GM18868 (cell line): ENCODE results near the gene KMT2C.

Experiments used
- ATAC-seq: cut with Tn5 transposase; IDR thresholded peaks from one replicate; pipeline ENCODE4 v1.9.1; 2021; ENCODE audit warnings: mild to moderate bottlenecking, moderate library complexity; ENCODE audit not compliant: unreplicated experiment

Gene KMT2C

GRCh38 chr7:152121432-152121831, 314.4 kb downstream of the KMT2C start:
- no peak for ATAC-seq

GRCh38 chr7:152120776-152121175, 315.0 kb downstream of the KMT2C start:
- ATAC-seq, result no peak

DNA sequence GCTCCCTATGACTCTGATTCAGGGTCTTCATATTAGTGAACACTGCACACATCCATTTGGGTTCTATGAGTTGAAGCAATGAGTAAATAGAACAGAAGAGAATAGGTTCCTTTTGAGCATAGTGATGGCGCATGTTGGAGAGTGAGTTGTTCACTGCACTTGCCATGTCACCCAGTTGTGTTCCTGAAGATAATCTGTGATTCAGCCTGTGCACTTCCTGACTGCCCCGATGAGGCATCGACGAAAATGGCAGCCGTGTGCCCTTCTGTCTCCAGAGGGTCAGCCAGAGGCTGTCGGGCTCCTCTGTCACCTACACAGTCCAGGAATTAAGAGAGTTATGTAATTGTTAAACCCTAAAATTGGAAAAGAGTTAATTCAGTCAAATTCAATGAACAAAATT, 315.6 kb downstream of the KMT2C start:
- ATAC-seq, result no peak

- no peak for ATAC-seq
These were observed 318.4 kb downstream of the KMT2C start for GRCh38 chr7:152117356-152117755.

GRCh38 chr7:152115021-152115718, 320.6 kb downstream of the KMT2C start:
- ATAC-seq, result no peak

DNA sequence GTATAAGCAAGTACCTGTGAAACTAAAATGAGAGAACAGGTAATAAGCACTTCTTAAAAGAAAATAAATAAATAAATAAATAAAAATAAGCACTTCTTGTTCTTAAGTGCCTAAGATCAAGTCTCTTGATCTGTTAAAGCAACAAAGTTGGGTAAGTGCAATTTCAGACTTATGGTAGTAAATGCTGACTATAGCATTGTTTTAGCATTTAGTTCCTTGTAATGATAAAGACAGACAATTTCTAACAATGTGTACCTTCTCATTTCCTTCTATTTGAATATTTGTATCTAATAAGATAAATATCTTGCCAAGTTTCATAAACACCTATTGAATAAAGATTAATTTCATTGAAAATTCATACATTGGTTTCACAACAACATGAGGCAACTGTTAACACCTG, 323.0 kb downstream of the KMT2C start:
- no peak for ATAC-seq

DNA sequence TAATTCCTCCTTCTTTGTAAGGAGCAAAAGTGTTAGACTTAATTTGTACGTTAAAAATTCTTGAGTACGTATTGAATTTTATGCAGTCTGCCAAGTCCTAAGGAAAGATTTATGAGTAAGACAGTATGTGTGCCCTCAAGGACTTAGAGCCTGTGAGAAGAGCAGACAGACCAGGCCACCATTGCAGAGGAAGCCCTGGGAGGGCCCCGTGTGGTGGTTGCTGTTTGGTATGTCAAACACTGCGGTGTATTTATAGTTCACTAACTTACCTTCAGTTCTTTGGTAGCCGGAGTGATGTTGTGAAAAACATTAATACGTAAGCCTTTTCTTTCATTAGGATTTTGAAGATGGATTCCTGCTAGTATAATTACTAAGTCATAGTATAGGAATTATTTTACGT, 327.4 kb downstream of the KMT2C start:
- no peak for ATAC-seq

DNA sequence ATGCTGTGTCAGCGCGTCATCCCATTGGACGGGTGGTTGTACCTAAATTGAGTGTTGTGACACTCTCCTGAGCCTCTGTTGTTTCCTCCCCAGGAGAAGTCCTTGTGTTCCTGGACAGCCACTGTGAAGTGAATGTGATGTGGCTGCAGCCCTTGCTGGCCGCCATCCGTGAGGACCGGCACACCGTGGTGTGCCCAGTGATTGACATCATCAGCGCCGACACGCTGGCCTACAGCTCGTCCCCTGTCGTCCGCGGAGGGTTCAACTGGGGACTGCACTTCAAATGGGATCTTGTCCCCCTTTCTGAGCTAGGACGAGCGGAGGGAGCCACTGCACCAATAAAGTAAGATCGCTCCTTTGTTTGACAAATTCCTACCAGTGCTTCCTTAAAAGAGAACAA, 327.9 kb downstream of the KMT2C start:
- no peak for ATAC-seq

- no peak for ATAC-seq
These were observed 328.8 kb downstream of the KMT2C start for GRCh38 chr7:152106990-152107389.

GRCh38 chr7:152105205-152105604, 330.6 kb downstream of the KMT2C start:
- no peak for ATAC-seq

DNA sequence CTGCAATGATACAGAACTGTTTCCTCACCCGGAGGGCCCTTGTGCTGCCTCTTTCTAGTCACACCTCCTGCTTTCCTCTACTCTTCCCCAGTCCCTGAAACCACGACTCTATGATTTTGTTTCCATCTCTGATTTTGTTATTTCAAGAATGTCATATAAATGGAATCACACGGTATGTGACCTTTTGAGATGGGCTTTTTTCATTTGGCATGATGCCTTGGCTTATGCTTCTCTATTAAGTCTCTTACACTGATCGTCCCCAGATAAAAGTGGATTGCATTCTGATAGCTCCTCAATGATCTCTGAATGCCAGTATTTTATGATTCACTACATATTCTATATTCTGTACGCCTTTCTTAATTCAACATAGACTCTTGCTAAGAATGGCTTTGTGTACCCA, 332.1 kb downstream of the KMT2C start:
- no peak for ATAC-seq

- no peak for ATAC-seq
These were observed 332.7 kb downstream of the KMT2C start for GRCh38 chr7:152103066-152103465.

DNA sequence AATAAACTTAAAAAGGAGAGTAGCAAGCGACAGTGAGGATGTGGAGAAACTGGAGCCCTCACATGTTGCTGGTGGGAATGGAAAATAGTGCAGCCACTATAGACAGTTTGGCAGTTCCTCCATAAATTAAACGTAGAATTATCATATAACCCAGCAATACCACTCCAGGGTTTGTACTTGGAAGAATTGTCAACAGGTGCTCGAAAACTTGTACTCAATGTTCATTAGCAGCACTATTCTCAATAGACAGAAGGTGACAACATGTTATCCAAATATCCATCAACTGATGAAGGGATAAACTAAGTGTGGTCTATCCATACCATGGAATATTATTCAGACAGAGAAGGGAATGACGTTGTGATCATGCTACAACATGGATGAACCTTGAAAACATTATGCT, 338.5 kb downstream of the KMT2C start:
- ATAC-seq, result no peak

DNA sequence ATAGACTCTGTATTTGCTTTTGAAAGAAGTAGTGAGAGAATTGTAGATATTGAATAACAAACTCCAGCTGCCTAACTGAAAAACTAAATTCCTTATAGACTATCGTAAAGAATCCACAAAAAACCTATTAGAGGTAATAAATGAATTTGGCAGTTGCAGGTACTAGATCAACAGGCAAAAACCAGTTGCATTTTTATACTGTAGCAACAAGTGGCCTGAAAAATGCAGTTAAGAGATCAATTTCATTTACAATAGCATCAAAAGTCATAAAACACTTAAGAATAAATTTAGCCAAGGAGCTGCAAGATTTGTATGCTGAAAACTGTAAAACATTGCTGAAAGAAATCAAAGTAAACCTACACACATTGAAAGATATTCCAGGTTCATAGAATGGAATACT, 340.0 kb downstream of the KMT2C start:
- no peak for ATAC-seq

DNA sequence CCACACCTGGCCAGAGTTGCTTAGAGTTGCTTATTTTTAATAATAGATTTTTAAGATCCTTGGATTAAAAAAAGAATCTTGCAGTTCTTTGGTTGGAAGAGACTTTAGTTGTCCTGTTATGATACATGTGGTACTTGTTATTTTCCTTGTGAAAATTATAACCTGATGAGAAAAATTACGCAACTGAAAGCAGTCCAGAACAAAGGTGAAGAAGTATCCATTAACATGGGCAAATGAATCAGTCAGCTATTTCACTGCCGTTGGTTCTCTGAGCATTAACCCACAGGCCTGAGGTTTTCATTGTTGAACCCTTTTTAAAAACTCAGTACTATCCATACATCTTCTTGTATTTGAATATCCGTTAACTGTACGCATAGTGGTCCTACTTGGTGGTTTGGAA, 342.1 kb downstream of the KMT2C start:
- ATAC-seq, result no peak

DNA sequence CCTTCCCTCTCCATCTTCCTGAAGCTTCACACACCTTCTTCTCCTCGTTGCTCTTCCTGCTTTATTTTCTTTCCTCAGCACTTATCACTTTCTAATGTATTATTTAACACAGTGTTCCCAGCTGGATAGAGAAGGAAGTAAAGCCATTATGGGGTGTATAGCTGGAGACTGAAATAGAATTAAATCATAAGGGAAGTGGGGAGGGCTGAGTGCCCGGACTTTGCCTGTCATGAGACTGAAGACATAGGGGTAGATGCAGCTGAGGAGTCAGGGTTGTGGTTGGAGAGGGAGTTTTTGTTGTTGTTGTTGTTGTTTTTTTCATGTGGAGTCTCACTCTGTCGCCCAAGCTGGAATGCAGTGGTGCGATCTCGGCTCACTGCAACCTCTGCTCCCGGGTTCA, 345.1 kb downstream of the KMT2C start:
- no peak for ATAC-seq

- ATAC-seq, result no peak
These were observed 346.6 kb downstream of the KMT2C start for GRCh38 chr7:152089183-152089582.

- ATAC-seq, result no peak
These were observed 349.3 kb downstream of the KMT2C start for GRCh38 chr7:152086513-152086912.

DNA sequence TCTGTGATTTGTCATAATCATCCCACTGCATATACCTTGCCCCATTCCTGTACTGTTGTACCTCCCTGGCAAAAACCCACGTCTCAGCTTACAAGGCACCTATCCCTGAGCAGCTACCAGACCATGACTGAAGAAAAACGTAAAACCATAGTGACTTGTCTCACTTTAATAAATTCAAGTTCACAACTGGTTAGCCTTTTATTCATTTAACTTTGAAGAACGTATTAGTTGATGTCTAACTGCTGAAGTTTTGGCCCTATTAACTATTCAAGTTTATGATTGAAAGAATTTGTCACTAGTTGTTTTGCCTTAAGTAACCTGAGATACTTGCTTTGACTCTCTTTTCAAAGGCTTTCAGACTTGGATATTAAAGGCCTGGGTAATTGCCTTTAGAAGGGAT, 350.7 kb downstream of the KMT2C start:
- ATAC-seq, result no peak
